ENCODE results near the gene POLR2H.

The POLR2H gene

GRCh38 chr3:184387174-184387714, 25.7 kb downstream of the POLR2H start:
- Histone ChIP-seq H3K79me1 (ENCODE audit: low read length) (no peaks in the 10 kb centered on the region), H3K4ac (ENCODE audit: low read depth, low read length) (no peak overlapping the region), H2BK5ac (ENCODE audit: low read length) (no peak overlapping the region), H3K4me3 (ENCODE audit: low read length) (no peak overlapping the region), H3K18ac (ENCODE audit: low read length) (no peak overlapping the region), H3K36me3 (ENCODE audit: control insufficient read depth, insufficient read depth, low read length) (no peaks in the 10 kb centered on the region), H3K23ac (ENCODE audit: low read length) (no peak overlapping the region), H2AK5ac (ENCODE audit: low read length) (no peak overlapping the region), H3K27ac (ENCODE audit: low read depth, low read length) (no peak overlapping the region), H2BK120ac (ENCODE audit: low read depth, low read length) (no peak overlapping the region), H2BK15ac (replicated peaks; ENCODE audit: low read depth) (no peak overlapping the region), H3K4me1 (ENCODE audit: control insufficient read depth, low read depth, low read length) (no peaks in the 10 kb centered on the region), H3K9ac (ENCODE audit: low read length) (no peak overlapping the region), H3K4me2 (ENCODE audit: low read length) (no peak overlapping the region), H4K8ac (ENCODE audit: low read depth, low read length) (no peak overlapping the region), H3K79me2 (ENCODE audit: control insufficient read depth, insufficient read depth, low read length) (no peaks in the 10 kb centered on the region), H3K56ac (ENCODE audit: low read length) (no peak overlapping the region), H3K27me3 (ENCODE audit: insufficient read depth, low read length, poor library complexity) (no peaks in the 10 kb centered on the region), H4K5ac (ENCODE audit: low read length) (no peak overlapping the region)
- no peak for DNase-seq
- no CpG with 5 or more reads among the region's 12 CpGs for WGBS (ENCODE audit: extremely low coverage, insufficient coverage, low lambda C conversion rate)

DNA sequence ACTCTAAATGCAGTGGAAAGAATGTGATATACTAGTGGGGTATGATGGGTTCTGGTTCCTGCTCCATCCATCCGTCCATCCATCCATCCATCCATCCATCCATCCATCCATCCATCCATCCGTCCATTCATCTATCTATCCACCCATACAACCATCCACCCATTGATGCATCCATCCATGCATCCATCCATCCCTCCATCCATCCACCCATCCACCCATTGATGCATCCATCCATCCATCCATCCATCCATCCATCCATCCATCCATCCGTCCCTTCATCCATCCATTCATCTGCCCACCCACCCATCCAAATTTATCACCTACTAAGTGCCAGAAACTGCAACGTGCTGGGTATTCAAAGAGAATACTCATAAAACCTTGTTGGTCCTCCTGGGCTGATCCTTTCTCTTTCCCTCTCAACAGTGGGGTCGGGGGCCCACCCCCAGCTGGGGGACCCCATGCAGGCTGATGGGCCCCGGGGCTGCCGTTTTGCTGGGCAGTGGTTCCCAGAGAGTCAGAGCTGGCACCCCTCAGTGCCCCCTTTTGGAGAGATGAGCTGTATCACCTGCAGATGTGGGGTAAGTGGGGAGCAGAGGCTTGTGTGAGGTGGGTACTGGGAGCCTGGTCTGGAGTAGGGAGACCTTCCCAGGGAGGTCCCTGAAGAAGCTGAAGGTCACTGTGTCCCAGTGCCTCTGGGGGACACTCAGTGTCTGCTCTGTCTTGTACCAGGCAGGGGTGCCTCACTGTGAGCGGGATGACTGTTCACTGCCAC, 26.8 kb downstream of the POLR2H start:
- no peak overlapping the region for H3K27ac ChIP-seq (ENCODE audit: low read depth, low read length)
- no peak overlapping the region for H3K4me3 ChIP-seq (ENCODE audit: low read length)
- no peak overlapping the region for H3K56ac ChIP-seq (ENCODE audit: low read length)
- H3K4ac ChIP-seq (ENCODE audit: low read depth, low read length) = no peak overlapping the region
- no peaks in the 10 kb centered on the region for H3K27me3 ChIP-seq (ENCODE audit: insufficient read depth, low read length, poor library complexity)
- no peak overlapping the region for H3K9ac ChIP-seq (ENCODE audit: low read length)
- H3K36me3 ChIP-seq (ENCODE audit: control insufficient read depth, insufficient read depth, low read length) = no peaks in the 10 kb centered on the region
- no peak overlapping the region for H2BK120ac ChIP-seq (ENCODE audit: low read depth, low read length)
- H3K18ac ChIP-seq (ENCODE audit: low read length) = no peak overlapping the region
- H2AK5ac ChIP-seq (ENCODE audit: low read length) = no peak overlapping the region
- WGBS (ENCODE audit: extremely low coverage, insufficient coverage, low lambda C conversion rate) = no CpG with 5 or more reads among the region's 8 CpGs
- H2BK5ac ChIP-seq (ENCODE audit: low read length) = no peak overlapping the region
- H3K4me1 ChIP-seq (ENCODE audit: control insufficient read depth, low read depth, low read length) = no peaks in the 10 kb centered on the region
- DNase-seq = no peak
- no peak overlapping the region for H3K4me2 ChIP-seq (ENCODE audit: low read length)
- H3K79me2 ChIP-seq (ENCODE audit: control insufficient read depth, insufficient read depth, low read length) = no peaks in the 10 kb centered on the region
- H3K23ac ChIP-seq (ENCODE audit: low read length) = no peak overlapping the region
- no peak overlapping the region for H4K5ac ChIP-seq (ENCODE audit: low read length)
- H3K79me1 ChIP-seq (ENCODE audit: low read length) = no peaks in the 10 kb centered on the region
- H2BK15ac ChIP-seq (replicated peaks; ENCODE audit: low read depth) = no peak overlapping the region
- H4K8ac ChIP-seq (ENCODE audit: low read depth, low read length) = no peak overlapping the region

GRCh38 chr3:184388936-184389230, 27.4 kb downstream of the POLR2H start:
- no peak for DNase-seq
- Histone ChIP-seq H3K4me1 (ENCODE audit: control insufficient read depth, low read depth, low read length) (no peaks in the 10 kb centered on the region), H3K4me3 (ENCODE audit: low read length) (no peak overlapping the region), H3K4ac (ENCODE audit: low read depth, low read length) (no peak overlapping the region), H3K56ac (ENCODE audit: low read length) (no peak overlapping the region), H3K36me3 (ENCODE audit: control insufficient read depth, insufficient read depth, low read length) (no peaks in the 10 kb centered on the region), H3K27me3 (ENCODE audit: insufficient read depth, low read length, poor library complexity) (no peaks in the 10 kb centered on the region), H3K9ac (ENCODE audit: low read length) (no peak overlapping the region), H2BK120ac (ENCODE audit: low read depth, low read length) (no peak overlapping the region), H2AK5ac (ENCODE audit: low read length) (no peak overlapping the region), H4K5ac (ENCODE audit: low read length) (no peak overlapping the region), H2BK15ac (replicated peaks; ENCODE audit: low read depth) (no peak overlapping the region), H4K8ac (ENCODE audit: low read depth, low read length) (no peak overlapping the region), H3K79me2 (ENCODE audit: control insufficient read depth, insufficient read depth, low read length) (no peaks in the 10 kb centered on the region), H3K23ac (ENCODE audit: low read length) (no peak overlapping the region), H3K18ac (ENCODE audit: low read length) (no peak overlapping the region), H3K27ac (ENCODE audit: low read depth, low read length) (no peak overlapping the region), H3K4me2 (ENCODE audit: low read length) (no peak overlapping the region), H3K79me1 (ENCODE audit: low read length) (no peaks in the 10 kb centered on the region), H2BK5ac (ENCODE audit: low read length) (no peak overlapping the region)
- WGBS (ENCODE audit: extremely low coverage, insufficient coverage, low lambda C conversion rate) = no CpG with 5 or more reads among the region's 8 CpGs

- no peaks in the 10 kb centered on the region for H3K79me1 ChIP-seq (ENCODE audit: low read length)
- H4K5ac ChIP-seq (ENCODE audit: low read length) = no peak overlapping the region
- H3K9ac ChIP-seq (ENCODE audit: low read length) = no peak overlapping the region
- H4K8ac ChIP-seq (ENCODE audit: low read depth, low read length) = no peak overlapping the region
- DNase-seq = no peak
- no peak overlapping the region for H2AK5ac ChIP-seq (ENCODE audit: low read length)
- H3K27me3 ChIP-seq (ENCODE audit: insufficient read depth, low read length, poor library complexity) = no peaks in the 10 kb centered on the region
- H3K56ac ChIP-seq (ENCODE audit: low read length) = no peak overlapping the region
- no CpG with 5 or more reads among the region's 5 CpGs for WGBS (ENCODE audit: extremely low coverage, insufficient coverage, low lambda C conversion rate)
- no peaks in the 10 kb centered on the region for H3K36me3 ChIP-seq (ENCODE audit: control insufficient read depth, insufficient read depth, low read length)
- H2BK120ac ChIP-seq (ENCODE audit: low read depth, low read length) = no peak overlapping the region
- no peaks in the 10 kb centered on the region for H3K79me2 ChIP-seq (ENCODE audit: control insufficient read depth, insufficient read depth, low read length)
- no peak overlapping the region for H3K4me2 ChIP-seq (ENCODE audit: low read length)
- H3K23ac ChIP-seq (ENCODE audit: low read length) = no peak overlapping the region
- H2BK15ac ChIP-seq (replicated peaks; ENCODE audit: low read depth) = no peak overlapping the region
- no peak overlapping the region for H3K4ac ChIP-seq (ENCODE audit: low read depth, low read length)
- H3K27ac ChIP-seq (ENCODE audit: low read depth, low read length) = no peak overlapping the region
- H3K18ac ChIP-seq (ENCODE audit: low read length) = no peak overlapping the region
- no peak overlapping the region for H2BK5ac ChIP-seq (ENCODE audit: low read length)
- H3K4me1 ChIP-seq (ENCODE audit: control insufficient read depth, low read depth, low read length) = no peaks in the 10 kb centered on the region
- no peak overlapping the region for H3K4me3 ChIP-seq (ENCODE audit: low read length)
Observed at GRCh38 chr3:184389384-184389783, 27.9 kb downstream of the POLR2H start.

GRCh38 chr3:184389935-184390528, 28.5 kb downstream of the POLR2H start:
- H3K4ac ChIP-seq (ENCODE audit: low read depth, low read length) = no peak overlapping the region
- no peaks in the 10 kb centered on the region for H3K36me3 ChIP-seq (ENCODE audit: control insufficient read depth, insufficient read depth, low read length)
- H3K79me2 ChIP-seq (ENCODE audit: control insufficient read depth, insufficient read depth, low read length) = no peaks in the 10 kb centered on the region
- no peak overlapping the region for H3K4me2 ChIP-seq (ENCODE audit: low read length)
- no peak overlapping the region for H2BK15ac ChIP-seq (replicated peaks; ENCODE audit: low read depth)
- no peak overlapping the region for H3K23ac ChIP-seq (ENCODE audit: low read length)
- H3K27me3 ChIP-seq (ENCODE audit: insufficient read depth, low read length, poor library complexity) = no peaks in the 10 kb centered on the region
- no CpG with 5 or more reads among the region's 5 CpGs for WGBS (ENCODE audit: extremely low coverage, insufficient coverage, low lambda C conversion rate)
- DNase-seq = no peak
- no peak overlapping the region for H3K27ac ChIP-seq (ENCODE audit: low read depth, low read length)
- no peak overlapping the region for H2AK5ac ChIP-seq (ENCODE audit: low read length)
- H2BK5ac ChIP-seq (ENCODE audit: low read length) = no peak overlapping the region
- no peak overlapping the region for H4K8ac ChIP-seq (ENCODE audit: low read depth, low read length)
- H4K5ac ChIP-seq (ENCODE audit: low read length) = no peak overlapping the region
- no peak overlapping the region for H2BK120ac ChIP-seq (ENCODE audit: low read depth, low read length)
- H3K9ac ChIP-seq (ENCODE audit: low read length) = no peak overlapping the region
- H3K79me1 ChIP-seq (ENCODE audit: low read length) = no peaks in the 10 kb centered on the region
- no peak overlapping the region for H3K18ac ChIP-seq (ENCODE audit: low read length)
- no peak overlapping the region for H3K56ac ChIP-seq (ENCODE audit: low read length)
- no peaks in the 10 kb centered on the region for H3K4me1 ChIP-seq (ENCODE audit: control insufficient read depth, low read depth, low read length)
- no peak overlapping the region for H3K4me3 ChIP-seq (ENCODE audit: low read length)

All from mesendoderm (in vitro differentiated cells).